ENCODE measurements around the gene P3H3. TPM values are rescaled to one million over a fixed set of nuclear protein-coding genes. Genes with fewer than 3 reads are reported as not detected.

Gene P3H3
- polyA plus RNA-seq, 1 donor (not counting 4 experiments of a cell fraction or from before 2014, with no cell fraction given) = 3.9 TPM

DNA sequence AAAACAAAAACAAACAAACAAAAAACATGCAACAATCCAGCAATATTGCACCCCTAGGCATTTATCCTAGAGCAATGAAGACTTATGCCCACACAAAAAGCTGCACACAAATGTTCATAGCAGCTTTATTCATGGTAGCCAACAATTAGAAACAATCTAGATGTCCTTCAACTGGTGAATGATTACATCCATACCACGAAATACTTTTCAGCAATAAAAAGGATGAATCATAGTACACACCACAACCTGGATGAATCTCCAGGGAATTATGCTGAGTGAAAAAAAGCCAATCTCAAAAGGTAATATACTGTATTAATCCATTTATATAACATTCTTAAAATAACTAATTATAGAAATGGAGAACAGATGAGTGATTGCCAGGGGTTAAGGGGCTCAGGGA is 21.0 kb upstream of the P3H3 start:
- DNase-seq (ENCODE audit: low read depth, low spot score) = no peak

DNA sequence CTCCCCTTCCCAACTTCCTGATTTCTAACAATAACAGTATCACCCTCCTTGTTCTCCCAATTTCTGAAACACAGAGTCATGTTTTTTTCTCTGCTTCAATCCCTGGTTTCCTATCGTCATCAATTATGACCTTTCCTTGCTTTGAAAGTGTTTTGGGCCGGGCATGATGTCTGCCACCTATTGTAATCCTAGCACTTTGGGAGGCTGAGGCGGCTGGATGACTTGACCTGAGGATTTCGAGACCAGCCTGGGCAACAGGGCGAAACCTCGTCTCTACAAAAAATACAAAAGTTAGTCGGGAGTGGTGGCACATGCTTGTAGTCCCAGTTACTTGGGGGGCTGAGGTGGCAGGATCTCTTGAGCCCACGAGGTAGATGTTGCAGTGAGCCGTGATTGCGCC is 19.2 kb upstream of the P3H3 start:
- FAIRE-seq (no peak), DNase-seq (ENCODE audit: low read depth, low spot score) (no peak)
- Histone ChIP-seq H3K27me3 (ENCODE audit: control insufficient read depth, extremely low read depth, insufficient read depth, low read length) (peaks cover 10% of the 10 kb centered on the region), H3K9ac (ENCODE audit: control insufficient read depth, extremely low read depth, insufficient read depth, low read length) (no peak overlapping the region), H3K27ac (ENCODE audit: control insufficient read depth, insufficient read depth, low read length) (no peak overlapping the region), H3K36me3 (ENCODE audit: control insufficient read depth in 2 of 2, extremely low read depth in 1 of 2, insufficient read depth in 2 of 2, low read length in 2 of 2) (no peaks in the 10 kb centered on the region), H3K4me2 (ENCODE audit: control insufficient read depth, extremely low read depth, insufficient read depth, low read depth, low read length) (no peak overlapping the region), H2AFZ (ENCODE audit: control insufficient read depth, low read length) (no peak overlapping the region), H3K9me1 (ENCODE audit: control insufficient read depth, extremely low read depth, insufficient read depth, low read length) (no peaks in the 10 kb centered on the region), H3K4me3 (ENCODE audit: control insufficient read depth in 2 of 3, extremely low read depth in 1 of 3, insufficient read depth in 2 of 3, low read depth in 1 of 3, low read length in 3 of 3) (no peak overlapping the region), H3K4me1 (ENCODE audit: control insufficient read depth, extremely low read depth, insufficient read depth, low read length) (no peaks in the 10 kb centered on the region), H3K79me2 (ENCODE audit: control insufficient read depth, insufficient read depth, low read length) (no peaks in the 10 kb centered on the region), H4K20me1 (ENCODE audit: control insufficient read depth, extremely low read depth, insufficient read depth, low read length) (no peaks in the 10 kb centered on the region), H3K9me3 (ENCODE audit: control insufficient read depth, low read depth, low read length) (no peaks in the 10 kb centered on the region)
- dilution Hi-C loops (cut with MboI; ENCODE audit: extremely low pct_ligation_motif_present, low sequenced_read_pairs) = no loop called here
- TF ChIP-seq, protein P1, sequence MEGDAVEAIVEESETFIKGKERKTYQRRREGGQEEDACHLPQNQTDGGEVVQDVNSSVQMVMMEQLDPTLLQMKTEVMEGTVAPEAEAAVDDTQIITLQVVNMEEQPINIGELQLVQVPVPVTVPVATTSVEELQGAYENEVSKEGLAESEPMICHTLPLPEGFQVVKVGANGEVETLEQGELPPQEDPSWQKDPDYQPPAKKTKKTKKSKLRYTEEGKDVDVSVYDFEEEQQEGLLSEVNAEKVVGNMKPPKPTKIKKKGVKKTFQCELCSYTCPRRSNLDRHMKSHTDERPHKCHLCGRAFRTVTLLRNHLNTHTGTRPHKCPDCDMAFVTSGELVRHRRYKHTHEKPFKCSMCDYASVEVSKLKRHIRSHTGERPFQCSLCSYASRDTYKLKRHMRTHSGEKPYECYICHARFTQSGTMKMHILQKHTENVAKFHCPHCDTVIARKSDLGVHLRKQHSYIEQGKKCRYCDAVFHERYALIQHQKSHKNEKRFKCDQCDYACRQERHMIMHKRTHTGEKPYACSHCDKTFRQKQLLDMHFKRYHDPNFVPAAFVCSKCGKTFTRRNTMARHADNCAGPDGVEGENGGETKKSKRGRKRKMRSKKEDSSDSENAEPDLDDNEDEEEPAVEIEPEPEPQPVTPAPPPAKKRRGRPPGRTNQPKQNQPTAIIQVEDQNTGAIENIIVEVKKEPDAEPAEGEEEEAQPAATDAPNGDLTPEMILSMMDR (optimal IDR thresholded peaks at IDR 0.05 in 1 of 3, IDR thresholded peaks at IDR 0.05 in 1 of 3, conservative IDR thresholded peaks at IDR 0.05 in 1 of 3; ENCODE audit: extremely low read depth in 1 of 3, insufficient read depth in 2 of 3, low read length in 3 of 3) = no peak
- TF ChIP-seq EZH2 (IDR thresholded peaks at IDR 0.05; ENCODE audit: low read length) = no peak

More for the DNA sequence above, 21.0 kb upstream of the P3H3 start:
- TF ChIP-seq EZH2 (IDR thresholded peaks at IDR 0.05; ENCODE audit: low read length) = no peak
- TF ChIP-seq, protein P1 (optimal IDR thresholded peaks at IDR 0.05 in 1 of 3, IDR thresholded peaks at IDR 0.05 in 1 of 3, conservative IDR thresholded peaks at IDR 0.05 in 1 of 3; ENCODE audit: extremely low read depth in 1 of 3, insufficient read depth in 2 of 3, low read length in 3 of 3) = no peak
- H3K4me3 ChIP-seq (ENCODE audit: control insufficient read depth in 2 of 3, extremely low read depth in 1 of 3, insufficient read depth in 2 of 3, low read depth in 1 of 3, low read length in 3 of 3) = no peak overlapping the region
- H3K9me1 ChIP-seq (ENCODE audit: control insufficient read depth, extremely low read depth, insufficient read depth, low read length) = no peaks in the 10 kb centered on the region
- FAIRE-seq = no peak
- H3K79me2 ChIP-seq (ENCODE audit: control insufficient read depth, insufficient read depth, low read length) = no peaks in the 10 kb centered on the region
- dilution Hi-C loops (cut with MboI; ENCODE audit: extremely low pct_ligation_motif_present, low sequenced_read_pairs) = no loop called here
- no peak overlapping the region for H3K9ac ChIP-seq (ENCODE audit: control insufficient read depth, extremely low read depth, insufficient read depth, low read length)
- no peaks in the 10 kb centered on the region for H3K4me1 ChIP-seq (ENCODE audit: control insufficient read depth, extremely low read depth, insufficient read depth, low read length)
- H3K36me3 ChIP-seq (ENCODE audit: control insufficient read depth in 2 of 2, extremely low read depth in 1 of 2, insufficient read depth in 2 of 2, low read length in 2 of 2) = no peaks in the 10 kb centered on the region
- H3K4me2 ChIP-seq (ENCODE audit: control insufficient read depth, extremely low read depth, insufficient read depth, low read depth, low read length) = no peak overlapping the region
- H3K27ac ChIP-seq (ENCODE audit: control insufficient read depth, insufficient read depth, low read length) = no peak overlapping the region
- no peaks in the 10 kb centered on the region for H3K9me3 ChIP-seq (ENCODE audit: control insufficient read depth, low read depth, low read length)
- no peak overlapping the region for H2AFZ ChIP-seq (ENCODE audit: control insufficient read depth, low read length)
- peaks cover 5% of the 10 kb centered on the region for H3K27me3 ChIP-seq (ENCODE audit: control insufficient read depth, extremely low read depth, insufficient read depth, low read length)
- H4K20me1 ChIP-seq (ENCODE audit: control insufficient read depth, extremely low read depth, insufficient read depth, low read length) = no peaks in the 10 kb centered on the region

All from keratinocyte (primary cell).